Activated T-helper 1 cell treated with Interleukin-2 at 50 U/mL for 16 hours (primary cell): ENCODE measurements around the gene LRGUK.
"Not testable (repeated sequence)": the region's sequence is repeated elsewhere in the genome, so short reads cannot be mapped to it uniquely, and the experiment has no call there.

ENCODE experiments used
- DNase-seq: peaks from one replicate; pipeline ENCODE4 v3.0.0-alpha.2; 2020; ENCODE audit warnings: low read depth

The LRGUK gene

GRCh38 chr7:134187893-134188292 lies 60.8 kb downstream of the LRGUK start:
- DNase-seq = no peak

GRCh38 chr7:134188311-134188710 lies 61.2 kb downstream of the LRGUK start:
- no peak for DNase-seq

- DNase-seq = no peak
Measured at GRCh38 chr7:134189559-134189958, 62.4 kb downstream of the LRGUK start.

- no peak for DNase-seq
Measured at GRCh38 chr7:134191876-134192275, 64.7 kb downstream of the LRGUK start.

- DNase-seq = no peak
Measured at GRCh38 chr7:134193240-134193639, 66.1 kb downstream of the LRGUK start.

- no peak for DNase-seq
Measured at GRCh38 chr7:134195252-134195651, 68.1 kb downstream of the LRGUK start.

- no peak for DNase-seq
Measured at GRCh38 chr7:134196439-134196838, 69.3 kb downstream of the LRGUK start.

GRCh38 chr7:134197345-134197744 lies 70.2 kb downstream of the LRGUK start:
- DNase-seq = no peak

- no peak for DNase-seq
Measured at GRCh38 chr7:134200970-134201369, 73.8 kb downstream of the LRGUK start.

GRCh38 chr7:134201569-134202261 lies 74.6 kb downstream of the LRGUK start:
- DNase-seq = no peak

- no peak for DNase-seq
Measured at GRCh38 chr7:134203186-134203889, 76.2 kb downstream of the LRGUK start.

- no peak for DNase-seq
Measured at GRCh38 chr7:134209322-134210015, 82.3 kb downstream of the LRGUK start.

- no peak for DNase-seq
Measured at GRCh38 chr7:134210227-134210626, 83.1 kb downstream of the LRGUK start.

- DNase-seq = no peak
Measured at GRCh38 chr7:134210976-134211663, 84.0 kb downstream of the LRGUK start.

- DNase-seq = no peak
Measured at GRCh38 chr7:134211817-134212216, 84.7 kb downstream of the LRGUK start.

GRCh38 chr7:134212576-134213546 lies 85.7 kb downstream of the LRGUK start:
- no peak for DNase-seq

- no peak for DNase-seq
Measured at GRCh38 chr7:134220236-134220635, 93.1 kb downstream of the LRGUK start.

GRCh38 chr7:134231296-134231695 lies 104.2 kb downstream of the LRGUK start:
- not testable (repeated sequence) for DNase-seq

GRCh38 chr7:134234216-134234615 lies 107.1 kb downstream of the LRGUK start:
- DNase-seq = no peak

- no peak for DNase-seq
Measured at GRCh38 chr7:134245253-134245652, 118.1 kb downstream of the LRGUK start.

GRCh38 chr7:134246347-134246746 lies 119.2 kb downstream of the LRGUK start:
- no peak for DNase-seq
